ENCODE results near the gene SPRR5. TPM values are rescaled to one million over a fixed set of nuclear protein-coding genes. Genes with fewer than 3 reads are reported as not detected.

SPRR5 gene
- total and polyA plus RNA-seq, 2 of the 4 experiments (the other 2 are of a cell fraction) = not detected

DNA sequence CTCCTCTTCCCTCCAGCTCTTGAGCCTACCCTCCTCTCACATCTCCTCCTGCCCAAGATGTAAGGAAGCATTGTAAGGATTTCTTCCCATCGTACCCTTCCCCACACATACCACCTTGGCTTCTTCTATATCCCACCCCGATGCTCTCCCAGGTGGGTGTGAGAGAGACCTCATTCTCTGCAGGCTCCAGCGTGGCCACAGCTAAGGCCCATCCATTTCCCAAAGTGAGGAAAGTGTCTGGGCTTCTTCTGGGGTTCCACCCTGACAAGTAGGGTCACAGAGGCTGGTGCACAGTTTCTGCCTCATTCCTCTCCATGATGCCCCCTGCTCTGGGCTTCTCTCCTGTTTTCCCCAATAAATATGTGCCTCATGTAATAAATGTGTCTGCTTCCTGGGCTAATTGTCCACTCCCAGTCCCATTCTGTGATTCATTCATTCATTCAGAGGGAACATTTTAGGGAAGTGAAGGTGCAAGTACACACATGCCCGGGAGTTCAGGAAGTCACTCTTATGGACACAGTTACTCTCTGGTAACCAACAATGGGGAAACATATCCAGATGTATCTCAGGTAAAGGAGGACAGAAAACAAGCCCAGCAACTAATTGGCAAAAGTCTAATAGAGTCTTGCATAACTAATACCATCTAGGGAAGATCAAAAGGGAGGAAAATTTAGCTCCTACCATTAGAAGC is 25.3 kb downstream of the SPRR5 start:
- no peak overlapping the region for H3K18ac ChIP-seq (ENCODE audit: low read depth, low read length)
- no peaks in the 10 kb centered on the region for H3K79me1 ChIP-seq (ENCODE audit: low read depth in 1 of 2, low read length in 2 of 2)
- no peaks in the 10 kb centered on the region for H3K36me3 ChIP-seq (ENCODE audit: control insufficient read depth, insufficient read depth, low read length)
- H3K9me1 ChIP-seq (ENCODE audit: insufficient read depth, low read length) = no peaks in the 10 kb centered on the region
- no peak overlapping the region for H3K9ac ChIP-seq (ENCODE audit: low read depth, low read length)
- H3K4me2 ChIP-seq (ENCODE audit: low read depth, low read length) = no peak overlapping the region
- H3K4me3 ChIP-seq (ENCODE audit: insufficient read depth, low read depth, low read length) = no peak overlapping the region
- H3K56ac ChIP-seq (ENCODE audit: extremely low read depth, insufficient read depth, low read length) = no peak overlapping the region
- no peak overlapping the region for H2BK5ac ChIP-seq (ENCODE audit: low read depth, low read length, poor library complexity, severe bottlenecking)
- H3K27ac ChIP-seq (ENCODE audit: insufficient read depth, low read length) = no peak overlapping the region
- H4K91ac ChIP-seq (ENCODE audit: insufficient read depth, low read depth, low read length) = no peak overlapping the region
- ATAC-seq (ENCODE audit: low read depth) (no peak), DNase-seq (no peak)
- H4K8ac ChIP-seq (ENCODE audit: low read depth in 2 of 2, low read length in 2 of 2) = no peak overlapping the region
- CTCF ChIA-PET = no interaction called here
- in situ Hi-C loops (cut with MboI; ENCODE audit: low sequenced_read_pairs) = no loop called here
- no CpG with 5 or more reads among the region's 4 CpGs for WGBS, 2 experiments (ENCODE audit: extremely low coverage in 2 of 2, insufficient read length in 1 of 2)
- POLR2A ChIA-PET (ENCODE audit: unreplicated experiment) = no interaction called here
- H4K20me1 ChIP-seq (ENCODE audit: insufficient read depth, low read length) = no peaks in the 10 kb centered on the region
- intact Hi-C loops (cut with micrococcal nuclease) = no loop called here
- H2AFZ ChIP-seq (replicated peaks; ENCODE audit: low read length, poor library complexity) = no peak overlapping the region
- H2AK5ac ChIP-seq (ENCODE audit: low read depth, low read length) = no peak overlapping the region
- H2BK120ac ChIP-seq (ENCODE audit: low read depth, low read length) = no peak overlapping the region
- H3K14ac ChIP-seq (replicated peaks; ENCODE audit: low read depth, low read length) = no peak overlapping the region
- H3K9me3 ChIP-seq (ENCODE audit: control insufficient read depth, insufficient read depth, low read length) = no peaks in the 10 kb centered on the region
- H4K5ac ChIP-seq (ENCODE audit: low read depth, low read length) = no peak overlapping the region
- H3K23ac ChIP-seq (ENCODE audit: low read depth, low read length) = no peak overlapping the region
- TF ChIP-seq MAFK (IDR thresholded peaks at IDR 0.05; ENCODE audit: low read depth, low read length) (no peak), MAZ (IDR thresholded peaks at IDR 0.05; ENCODE audit: borderline replicate concordance, low read depth, low read length) (no peak), RFX5 (IDR thresholded peaks at IDR 0.05; ENCODE audit: low read depth, low read length) (no peak), CEBPB (IDR thresholded peaks at IDR 0.05; ENCODE audit: low read depth, low read length) (no peak), BHLHE40 (IDR thresholded peaks at IDR 0.05; ENCODE audit: low read depth, low read length) (no peak), CTCF (conservative IDR thresholded peaks at IDR 0.05; ENCODE audit: low read depth, low read length) (no peak), RAD21 (IDR thresholded peaks at IDR 0.05; ENCODE audit: low read length) (no peak), MXI1 (IDR thresholded peaks at IDR 0.05; ENCODE audit: borderline replicate concordance, low read depth, low read length) (no peak), RCOR1 (IDR thresholded peaks at IDR 0.05; ENCODE audit: insufficient replicate concordance, low read length) (no peak), FOS (IDR thresholded peaks at IDR 0.05; ENCODE audit: low read depth, low read length) (no peak), SMC3 (IDR thresholded peaks at IDR 0.05; ENCODE audit: low read depth, low read length) (no peak)
- TF ChIP-seq, protein P1, sequence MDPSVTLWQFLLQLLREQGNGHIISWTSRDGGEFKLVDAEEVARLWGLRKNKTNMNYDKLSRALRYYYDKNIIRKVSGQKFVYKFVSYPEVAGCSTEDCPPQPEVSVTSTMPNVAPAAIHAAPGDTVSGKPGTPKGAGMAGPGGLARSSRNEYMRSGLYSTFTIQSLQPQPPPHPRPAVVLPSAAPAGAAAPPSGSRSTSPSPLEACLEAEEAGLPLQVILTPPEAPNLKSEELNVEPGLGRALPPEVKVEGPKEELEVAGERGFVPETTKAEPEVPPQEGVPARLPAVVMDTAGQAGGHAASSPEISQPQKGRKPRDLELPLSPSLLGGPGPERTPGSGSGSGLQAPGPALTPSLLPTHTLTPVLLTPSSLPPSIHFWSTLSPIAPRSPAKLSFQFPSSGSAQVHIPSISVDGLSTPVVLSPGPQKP (IDR thresholded peaks at IDR 0.05; ENCODE audit: borderline replicate concordance, low read depth, low read length) = no peak
- dilution Hi-C loops (cut with HindIII; ENCODE audit: low sequenced_read_pairs, unreplicated experiment) = no loop called here
- H2AK9ac ChIP-seq (replicated peaks; ENCODE audit: low read depth, low read length, poor library complexity) = no peak overlapping the region
- H2BK20ac ChIP-seq (ENCODE audit: low read depth, low read length) = no peak overlapping the region
- H3K4me1 ChIP-seq (ENCODE audit: control insufficient read depth, insufficient read depth, low read length) = no peaks in the 10 kb centered on the region
- no TSS peak for BruUV-seq (replicated peaks)
- no peak overlapping the region for H2BK15ac ChIP-seq (ENCODE audit: low read depth, low read length)
- H3K4ac ChIP-seq (ENCODE audit: low read depth, low read length) = no peak overlapping the region
- H3K27me3 ChIP-seq (ENCODE audit: control insufficient read depth, insufficient read depth, low read length) = no peaks in the 10 kb centered on the region

Measured in IMR-90 (cell line).